Smooth muscle cell (in vitro differentiated cells): Measurements from ENCODE around the gene IL36A. TPM values are rescaled to one million over a fixed set of nuclear protein-coding genes. Genes with fewer than 3 reads are reported as not detected.

Source experiments
- DNase-seq: peaks from one replicate; lab custom pipeline; 2025; ENCODE audit not compliant: unreplicated experiment; lab: John Stamatoyannopoulos, UW
- H2AFZ ChIP-seq: fragments of 200-600 bp; sonication (generic); 2 replicates; pipeline ENCODE4 v1.6.0; 2016; ENCODE audit warnings: antibody characterized with exemption, low read depth, mild to moderate bottlenecking
- H3F3A ChIP-seq: fragments of 200-600 bp; sonication (generic); 2 replicates; pipeline ENCODE4 v1.6.0; 2017; ENCODE audit warnings: antibody characterized with exemption, low read depth
- H3K27ac ChIP-seq: fragments of 200-600 bp; sonication (generic); 2 replicates; pipeline ENCODE4 v1.5.1; 2016; ENCODE audit warnings: low read depth, mild to moderate bottlenecking
- H3K27me3 ChIP-seq: fragments of 200-600 bp; sonication (generic); 2 replicates; pipeline ENCODE4 v1.6.1; 2016; ENCODE audit warnings: low read depth, mild to moderate bottlenecking
- H3K36me3 ChIP-seq: fragments of 200-600 bp; sonication (generic); 2 replicates; pipeline ENCODE4 v1.5.1; 2016; ENCODE audit warnings: low read depth
- H3K4me1 ChIP-seq: fragments of 200-600 bp; sonication (generic); 2 replicates; pipeline ENCODE4 v1.5.1; 2016; ENCODE audit warnings: low read depth
- H3K4me2 ChIP-seq: fragments of 200-600 bp; sonication (generic); 2 replicates; pipeline ENCODE4 v1.6.0; 2016; ENCODE audit warnings: mild to moderate bottlenecking
- H3K4me3 ChIP-seq: fragments of 200-600 bp; sonication (generic); 2 replicates; pipeline ENCODE4 v1.5.1; 2016; ENCODE audit warnings: mild to moderate bottlenecking
- H3K79me2 ChIP-seq: fragments of 200-600 bp; sonication (generic); 2 replicates; pipeline ENCODE4 v1.6.0; 2016; ENCODE audit warnings: low read depth, mild to moderate bottlenecking
- H3K9ac ChIP-seq: fragments of 200-600 bp; sonication (generic); 2 replicates; pipeline ENCODE4 v1.6.0; 2016; ENCODE audit warnings: low read depth
- H3K9me3 ChIP-seq: fragments of 200-600 bp; sonication (generic); replicated peaks from 2 replicates; pipeline ENCODE4 v1.5.1; 2016; ENCODE audit warnings: low read depth
- H4K20me1 ChIP-seq: fragments of 200-600 bp; sonication (generic); 2 replicates; pipeline ENCODE4 v1.6.0; 2016; ENCODE audit warnings: low read depth
- CTCF ChIP-seq: fragments of 200-600 bp; sonication (generic); IDR thresholded peaks from 2 replicates; pipeline ENCODE4 v1.5.1; 2017; ENCODE audit warnings: borderline replicate concordance, mild to moderate bottlenecking, antibody characterized with exemption; ENCODE audit not compliant: insufficient read depth, poor library complexity, severe bottlenecking
- WGBS: methylation state at CpG from one replicate; pipeline ENCODE4 v1.1.7; 2016; ENCODE audit warnings: low lambda C conversion rate; 5-methylcytosine and 5-hydroxymethylcytosine counted together
- polyA plus RNA-seq: library from polyadenylated mRNA; unstranded; fragments of >200 nt; fragmentation: Nextera tagmentation; extraction: Ambion mirVana; gene quantifications from 2 replicates; pipeline ENCODE4 v1.2.1, GENCODE V29; 2016
- total RNA-seq: library from RNA; depleted of rRNA; stranded (reverse); fragments of >200 nt; gene quantifications from 2 replicates; pipeline ENCODE4 v1.2.3, GENCODE V29; 2014

IL36A gene
- total and polyA plus RNA-seq, 2 experiments from 2014 or later: not detected

GRCh38 chr2:112959109-112959812 is 46.0 kb upstream of the IL36A start:
- Histone ChIP-seq H3K9ac (no peak overlapping the region), H3K4me2 (no peak overlapping the region), H3K27ac (no peak overlapping the region), H3K9me3 (no peaks in the 10 kb centered on the region), H3K4me1 (no peaks in the 10 kb centered on the region), H3K27me3 (peaks cover 8% of the 10 kb centered on the region), H3F3A (no peaks in the 10 kb centered on the region), H3K79me2 (no peaks in the 10 kb centered on the region), H4K20me1 (no peaks in the 10 kb centered on the region), H2AFZ (no peak overlapping the region), H3K36me3 (no peaks in the 10 kb centered on the region), H3K4me3 (no peak overlapping the region)
- TF ChIP-seq CTCF: peak; percentile 1
- WGBS: 72% methylated on average over 14 of the region's 14 CpGs
- no peak for DNase-seq

GRCh38 chr2:112960230-112960825 is 44.9 kb upstream of the IL36A start:
- Histone ChIP-seq H2AFZ (no peak overlapping the region), H3F3A (no peaks in the 10 kb centered on the region)
- DNase-seq: no peak

GRCh38 chr2:112962308-112963175 is 42.7 kb upstream of the IL36A start:
- Histone ChIP-seq H3K79me2 (no peaks in the 10 kb centered on the region), H3K36me3 (no peaks in the 10 kb centered on the region), H3K9ac (no peak overlapping the region), H3K9me3 (no peaks in the 10 kb centered on the region), H4K20me1 (no peaks in the 10 kb centered on the region), H2AFZ (no peak overlapping the region), H3K4me3 (no peak overlapping the region), H3F3A (no peaks in the 10 kb centered on the region), H3K4me1 (no peaks in the 10 kb centered on the region), H3K4me2 (no peak overlapping the region), H3K27me3 (peaks cover 37% of the 10 kb centered on the region), H3K27ac (no peak overlapping the region)
- no peak for TF ChIP-seq CTCF
- 86% methylated on average over 3 of the region's 3 CpGs for WGBS
- DNase-seq: no peak

More at GRCh38 chr2:112960230-112960825, 44.9 kb upstream of the IL36A start:
- H3K79me2 ChIP-seq: no peaks in the 10 kb centered on the region
- H3K4me1 ChIP-seq: no peaks in the 10 kb centered on the region
- H3K9me3 ChIP-seq: no peaks in the 10 kb centered on the region
- H3K27ac ChIP-seq: no peak overlapping the region
- H3K27me3 ChIP-seq: peaks cover 17% of the 10 kb centered on the region
- no peak overlapping the region for H3K4me3 ChIP-seq
- TF ChIP-seq CTCF: no peak
- no peaks in the 10 kb centered on the region for H4K20me1 ChIP-seq
- no peaks in the 10 kb centered on the region for H3K36me3 ChIP-seq
- WGBS: 50% methylated on average over 2 of the region's 2 CpGs
- H3K4me2 ChIP-seq: no peak overlapping the region
- H3K9ac ChIP-seq: no peak overlapping the region
